ENCODE results near the gene C6orf118. TPM values are rescaled to one million over a fixed set of nuclear protein-coding genes. Genes with fewer than 3 reads are reported as not detected.

The C6orf118 gene
- total and polyA plus RNA-seq, 10 of the 15 experiments (the other 5 are each of a cell fraction or from before 2014, with no cell fraction given) = not detected

DNA sequence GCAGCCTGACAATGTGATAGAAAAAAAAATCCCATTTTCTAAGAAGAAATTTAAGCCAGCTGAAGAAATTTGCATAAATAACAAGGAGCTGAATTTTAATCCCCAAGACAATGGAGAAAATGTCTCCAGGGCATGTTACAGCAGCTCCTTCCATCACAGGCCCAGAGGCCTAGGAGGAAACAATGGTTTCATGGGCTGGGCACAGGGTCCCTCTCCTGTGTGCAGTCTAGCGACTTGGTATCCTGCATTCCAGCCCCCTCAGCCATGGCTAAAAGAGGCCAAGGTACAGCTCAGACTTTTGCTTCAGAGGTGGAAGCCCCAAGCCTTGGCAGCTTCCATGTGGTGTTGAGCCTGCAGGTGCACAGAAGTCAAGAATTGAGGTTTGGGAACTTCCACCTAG lies 73.1 kb downstream of the C6orf118 start (continued):
- no peak for TF ChIP-seq SUZ12 (IDR thresholded peaks at IDR 0.05; ENCODE audit: unreplicated experiment)

DNA sequence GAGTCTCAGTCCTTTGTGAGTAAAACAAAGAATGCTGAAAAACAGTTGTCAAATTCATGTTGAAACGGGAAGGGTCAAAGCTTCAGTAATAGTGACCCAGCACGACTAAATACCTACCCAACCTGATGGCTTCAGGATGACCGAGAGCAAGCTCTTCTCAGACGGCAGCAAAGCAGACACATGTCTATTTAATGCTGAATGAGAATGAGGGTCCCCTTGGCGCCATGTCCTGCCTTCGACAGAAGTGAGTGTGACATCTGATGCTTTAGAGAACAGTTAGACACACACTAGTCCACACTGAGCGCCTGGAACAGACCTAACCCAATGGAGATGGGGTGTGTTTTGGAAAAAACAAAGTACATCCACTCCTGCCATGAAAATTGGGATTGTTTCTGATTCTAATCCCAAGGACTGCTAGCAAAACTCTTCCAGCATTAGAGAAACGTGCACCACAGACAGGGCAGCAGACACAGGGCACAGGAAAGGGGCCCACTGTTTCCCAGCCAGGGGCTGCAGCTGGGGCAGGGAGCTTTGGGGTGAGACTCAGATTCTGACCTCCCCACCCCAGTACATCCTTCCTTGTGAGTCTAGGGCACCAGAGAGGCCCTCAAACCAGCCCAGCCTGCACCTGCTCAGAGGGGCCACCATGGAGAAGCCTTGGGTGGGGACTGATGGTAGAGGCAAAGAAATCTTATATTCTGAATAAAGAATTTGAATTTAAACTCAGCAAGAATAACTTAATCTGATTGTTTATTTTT lies 76.5 kb downstream of the C6orf118 start:
- no TSS peak for BruUV-seq (replicated peaks)
- no peak overlapping the region for H3K4me2 ChIP-seq (ENCODE audit: control insufficient read depth, insufficient read depth)
- no peaks in the 10 kb centered on the region for H4K20me1 ChIP-seq (ENCODE audit: control insufficient read depth, insufficient read depth)
- in situ Hi-C loops (cut with MboI) (no loop called here), intact Hi-C loops (cut with micrococcal nuclease; ENCODE audit: unreplicated experiment) (no loop called here)
- FAIRE-seq (no peak), ATAC-seq (no peak), DNase-seq (ENCODE audit: low read depth, low spot score) (no peak)
- no peaks in the 10 kb centered on the region for H3K27me3 ChIP-seq (replicated peaks in 1 of 2; ENCODE audit: control insufficient read depth in 2 of 2, insufficient read depth in 2 of 2, low read length in 1 of 2)
- H3K79me2 ChIP-seq (ENCODE audit: control insufficient read depth, insufficient read depth, low read length) = no peaks in the 10 kb centered on the region
- no peaks in the 10 kb centered on the region for H3K36me3 ChIP-seq (ENCODE audit: control insufficient read depth in 2 of 2, insufficient read depth in 2 of 2, low read length in 1 of 2)
- no peaks in the 10 kb centered on the region for H3K4me1 ChIP-seq (ENCODE audit: control insufficient read depth, insufficient read depth, low read length)
- no peak overlapping the region for H3K9ac ChIP-seq (ENCODE audit: control insufficient read depth, insufficient read depth, low read length)
- H2AFZ ChIP-seq (ENCODE audit: control insufficient read depth, low read depth, low read length) = no peak overlapping the region
- WGBS (ENCODE audit: insufficient coverage, insufficient replicate concordance, low lambda C conversion rate, missing lambda C conversion rate) = 9% methylated on average over 8 of the region's 8 CpGs
- H3K27ac ChIP-seq (ENCODE audit: control insufficient read depth, insufficient read depth) = no peak overlapping the region
- H3K9me3 ChIP-seq (replicated peaks; ENCODE audit: control insufficient read depth, insufficient read depth, low read length) = no peaks in the 10 kb centered on the region; the same call in 2 of the 3 replicates
- POLR2A ChIA-PET = no interaction called here
- SMC1A ChIA-PET (ENCODE audit: uncharacterized antibody, unreplicated experiment) = no interaction called here
- no peak for TF ChIP-seq ZNF622 (IDR thresholded peaks at IDR 0.05)
- TF ChIP-seq, protein P1, sequence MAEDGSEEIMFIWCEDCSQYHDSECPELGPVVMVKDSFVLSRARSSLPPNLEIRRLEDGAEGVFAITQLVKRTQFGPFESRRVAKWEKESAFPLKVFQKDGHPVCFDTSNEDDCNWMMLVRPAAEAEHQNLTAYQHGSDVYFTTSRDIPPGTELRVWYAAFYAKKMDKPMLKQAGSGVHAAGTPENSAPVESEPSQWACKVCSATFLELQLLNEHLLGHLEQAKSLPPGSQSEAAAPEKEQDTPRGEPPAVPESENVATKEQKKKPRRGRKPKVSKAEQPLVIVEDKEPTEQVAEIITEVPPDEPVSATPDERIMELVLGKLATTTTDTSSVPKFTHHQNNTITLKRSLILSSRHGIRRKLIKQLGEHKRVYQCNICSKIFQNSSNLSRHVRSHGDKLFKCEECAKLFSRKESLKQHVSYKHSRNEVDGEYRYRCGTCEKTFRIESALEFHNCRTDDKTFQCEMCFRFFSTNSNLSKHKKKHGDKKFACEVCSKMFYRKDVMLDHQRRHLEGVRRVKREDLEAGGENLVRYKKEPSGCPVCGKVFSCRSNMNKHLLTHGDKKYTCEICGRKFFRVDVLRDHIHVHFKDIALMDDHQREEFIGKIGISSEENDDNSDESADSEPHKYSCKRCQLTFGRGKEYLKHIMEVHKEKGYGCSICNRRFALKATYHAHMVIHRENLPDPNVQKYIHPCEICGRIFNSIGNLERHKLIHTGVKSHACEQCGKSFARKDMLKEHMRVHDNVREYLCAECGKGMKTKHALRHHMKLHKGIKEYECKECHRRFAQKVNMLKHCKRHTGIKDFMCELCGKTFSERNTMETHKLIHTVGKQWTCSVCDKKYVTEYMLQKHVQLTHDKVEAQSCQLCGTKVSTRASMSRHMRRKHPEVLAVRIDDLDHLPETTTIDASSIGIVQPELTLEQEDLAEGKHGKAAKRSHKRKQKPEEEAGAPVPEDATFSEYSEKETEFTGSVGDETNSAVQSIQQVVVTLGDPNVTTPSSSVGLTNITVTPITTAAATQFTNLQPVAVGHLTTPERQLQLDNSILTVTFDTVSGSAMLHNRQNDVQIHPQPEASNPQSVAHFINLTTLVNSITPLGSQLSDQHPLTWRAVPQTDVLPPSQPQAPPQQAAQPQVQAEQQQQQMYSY (CRISPR knock-in tag; IDR thresholded peaks at IDR 0.05) = no peak
- TF ChIP-seq SIN3A (IDR thresholded peaks at IDR 0.05; ENCODE audit: low read depth, low read length) = no peak
- TF ChIP-seq NFYA (IDR thresholded peaks at IDR 0.05; ENCODE audit: borderline replicate concordance, low read depth, low read length) = no peak
- TF ChIP-seq SREBF2 (IDR thresholded peaks at IDR 0.05; ENCODE audit: low read length) = no peak
- RAD21 ChIA-PET (ENCODE audit: unreplicated experiment) = no interaction called here
- CTCF ChIA-PET = no interaction called here
- H3K4me3 ChIP-seq = no peak overlapping the region

Measured in GM12878 (cell line).